GM12892 (cell line): Measurements from ENCODE around the gene RTTN.

Experiments used
- DNase-seq: peaks from one replicate; pipeline ENCODE4 v3.0.0; 2011; ENCODE audit not compliant: insufficient read length
- FAIRE-seq: peaks from 2 replicates; lab custom pipeline; 2011; peaks lifted over from hg19 to GRCh38; lab: Jason Lieb, UNC
- POLR2A ChIP-seq: IDR thresholded peaks from 2 replicates; pipeline ENCODE4 v1.6.1; 2011; ENCODE audit warnings: low read depth, low read length, control low read depth
- POLR2AphosphoS5 ChIP-seq: IDR thresholded peaks from 2 replicates; pipeline ENCODE4 v1.6.1; 2011; ENCODE audit warnings: low read depth, low read length, control low read depth
- TAF1 ChIP-seq: IDR thresholded peaks from 2 replicates; pipeline ENCODE4 v1.6.1; 2011; ENCODE audit warnings: low read depth, mild to moderate bottlenecking, control low read depth, low read length, borderline replicate concordance

Gene RTTN

DNA sequence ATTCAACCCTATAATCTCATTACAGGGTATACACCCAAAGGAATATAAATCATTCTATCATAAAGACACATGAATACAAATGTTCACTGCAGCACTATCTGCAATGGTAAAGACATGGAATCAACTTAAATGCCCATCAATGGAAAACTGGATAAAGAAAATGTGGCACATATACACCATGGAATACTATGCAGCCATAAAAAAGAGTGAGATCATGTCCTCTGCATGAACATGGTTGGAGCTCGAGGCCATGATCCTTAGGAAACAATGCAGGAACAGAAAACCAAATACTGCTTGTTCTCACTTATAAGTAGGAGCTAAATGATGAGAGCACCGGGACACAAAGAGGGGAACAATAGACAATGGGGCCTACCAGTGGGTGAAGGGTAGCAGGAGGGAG lies 169.3 kb downstream of the RTTN start:
- FAIRE-seq (peak; percentile 42), DNase-seq (no peak)
- TF ChIP-seq TAF1: no peak
- no peak for TF ChIP-seq POLR2AphosphoS5
- no peak for TF ChIP-seq POLR2A

DNA sequence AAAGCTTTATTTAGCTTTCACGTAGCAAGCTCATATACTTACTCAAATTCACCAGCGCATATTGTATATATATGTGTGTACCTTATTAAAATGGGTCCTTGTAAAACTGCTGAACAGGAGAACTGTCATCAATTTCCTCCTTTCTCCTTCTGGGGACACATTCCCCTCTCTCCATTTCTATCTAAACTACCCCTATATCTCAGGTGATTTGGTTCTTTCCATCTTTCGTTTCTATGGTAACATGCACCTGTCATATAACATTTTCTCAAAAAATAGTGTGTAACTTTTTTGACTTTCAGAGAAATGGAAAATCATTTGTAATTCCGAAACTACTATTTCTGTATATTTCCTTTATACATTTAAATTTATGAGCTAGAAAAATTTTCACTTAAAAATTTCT lies 174.3 kb downstream of the RTTN start:
- TF ChIP-seq POLR2A: no peak
- DNase-seq (no peak), FAIRE-seq (no peak)

DNA sequence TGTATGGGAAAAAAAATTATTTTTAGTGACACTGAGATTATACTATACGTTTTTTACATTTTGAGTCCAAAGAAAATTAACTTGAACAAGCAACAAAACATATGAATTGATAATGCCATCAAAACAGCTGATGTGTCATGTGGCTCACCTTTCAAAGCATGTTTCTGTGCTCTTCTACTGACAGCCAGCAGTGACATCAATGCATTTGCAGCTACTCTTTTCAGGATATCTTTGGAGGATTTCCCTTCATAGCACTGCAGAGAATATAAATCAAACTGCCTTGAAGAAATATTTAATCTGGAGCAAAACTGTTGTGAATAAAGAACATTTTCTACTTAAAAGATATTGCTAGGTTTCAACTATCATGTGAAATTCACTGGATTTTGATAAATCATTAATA lies 174.8 kb downstream of the RTTN start:
- TF ChIP-seq POLR2AphosphoS5 (no peak), TAF1 (no peak), POLR2A (no peak)
- no peak for DNase-seq
- FAIRE-seq: no peak

DNA sequence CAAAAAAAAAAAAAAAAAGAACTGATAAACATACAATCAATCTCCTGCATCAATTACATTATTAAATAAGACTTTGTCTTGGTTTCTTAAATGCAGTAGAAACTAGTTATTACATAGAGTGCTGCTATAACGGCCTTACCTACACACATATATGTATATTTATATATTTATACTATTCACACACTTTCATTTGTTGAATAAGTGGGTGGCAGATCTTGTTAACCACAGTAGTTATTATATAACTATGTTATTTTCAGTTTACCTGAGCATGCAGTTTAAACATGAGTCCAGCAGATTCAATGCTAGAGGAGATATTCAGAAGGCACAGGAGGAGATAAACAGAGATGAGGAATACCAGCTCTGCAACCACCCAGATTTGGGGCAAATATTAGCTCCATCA lies 176.3 kb downstream of the RTTN start:
- no peak for DNase-seq
- TF ChIP-seq TAF1 (no peak), POLR2A (no peak), POLR2AphosphoS5 (no peak)
- no peak for FAIRE-seq

DNA sequence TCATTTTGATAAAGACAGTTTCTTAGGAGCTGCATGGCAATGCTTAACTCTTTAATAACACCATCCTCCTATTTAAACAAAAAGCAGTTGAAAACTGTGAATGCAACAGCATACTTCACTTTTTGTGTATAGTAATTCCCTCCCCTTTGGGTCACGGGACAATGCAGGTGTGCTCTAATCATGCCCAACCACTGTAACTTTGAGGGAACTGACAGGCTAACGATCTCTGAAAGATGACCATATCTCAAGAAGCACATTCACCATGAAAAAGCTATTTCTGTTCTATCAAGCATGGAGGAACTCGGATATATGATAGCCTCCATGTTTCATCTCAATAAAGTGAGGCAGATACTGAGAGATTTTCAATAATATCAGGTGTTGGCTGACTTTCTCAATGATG lies 176.8 kb downstream of the RTTN start:
- no peak for TF ChIP-seq POLR2A
- no peak for TF ChIP-seq POLR2AphosphoS5
- TF ChIP-seq TAF1: no peak
- DNase-seq: no peak
- peak; percentile 87 for FAIRE-seq

DNA sequence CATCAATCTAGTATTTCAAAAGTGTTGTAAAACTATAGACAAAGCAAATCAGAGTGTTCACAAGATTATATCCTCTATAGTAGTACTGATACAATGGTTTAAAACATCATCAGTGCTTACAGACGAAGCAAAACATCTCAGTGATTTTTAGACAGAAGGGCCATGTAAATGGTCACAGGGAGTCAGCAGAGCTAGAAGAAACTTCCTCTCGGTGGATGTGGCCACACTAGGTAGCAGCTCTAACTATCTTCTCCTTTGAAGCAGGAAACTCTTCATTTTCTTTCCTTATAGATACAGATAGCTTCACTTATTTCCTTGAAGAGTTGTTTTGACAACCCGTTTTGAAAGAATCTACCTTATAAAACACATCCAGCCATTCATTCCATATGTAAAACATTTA lies 177.4 kb downstream of the RTTN start:
- TF ChIP-seq TAF1: no peak
- TF ChIP-seq POLR2AphosphoS5: no peak
- no peak for TF ChIP-seq POLR2A
- no peak for FAIRE-seq
- DNase-seq: no peak

DNA sequence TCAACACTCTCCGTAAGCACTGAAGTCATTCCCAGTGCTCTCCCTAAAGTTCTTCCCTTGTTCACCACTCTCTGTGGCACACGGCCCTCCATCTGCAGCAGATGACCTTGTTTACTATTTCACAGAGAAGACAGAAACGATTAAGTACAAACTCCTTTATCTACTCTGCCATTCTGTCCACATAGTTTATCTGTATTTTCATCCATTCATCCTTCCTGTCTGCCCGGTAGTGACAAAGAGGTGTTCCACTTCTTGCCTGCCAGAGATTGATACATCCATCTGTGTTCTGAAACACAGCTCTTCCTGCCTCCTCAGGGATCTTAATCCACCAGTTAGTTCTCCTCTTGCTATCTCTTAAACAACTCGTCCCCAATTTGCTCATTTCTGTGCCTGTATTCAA lies 179.9 kb downstream of the RTTN start:
- no peak for TF ChIP-seq POLR2A
- no peak for TF ChIP-seq POLR2AphosphoS5
- no peak for TF ChIP-seq TAF1
- FAIRE-seq (peak; percentile 17), DNase-seq (no peak)

DNA sequence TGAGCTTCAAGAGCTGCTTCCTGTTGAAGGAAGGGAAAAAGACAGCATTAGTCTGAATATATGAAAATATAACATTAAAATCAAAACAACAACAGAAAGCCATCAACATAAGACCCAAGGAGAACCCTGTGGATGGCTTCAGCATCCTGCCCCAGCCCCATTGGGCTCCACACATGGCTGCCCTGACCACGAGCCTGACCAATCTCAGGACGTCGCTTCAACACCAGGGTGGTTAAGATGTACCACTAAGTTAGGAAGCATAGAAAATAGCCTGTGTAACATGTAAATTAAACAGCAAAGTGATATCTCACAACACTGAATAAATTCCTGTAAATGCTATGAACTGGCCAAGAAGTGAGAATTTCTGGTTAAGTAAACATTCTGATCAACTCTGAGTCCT lies 180.7 kb downstream of the RTTN start:
- no peak for DNase-seq
- no peak for FAIRE-seq

DNA sequence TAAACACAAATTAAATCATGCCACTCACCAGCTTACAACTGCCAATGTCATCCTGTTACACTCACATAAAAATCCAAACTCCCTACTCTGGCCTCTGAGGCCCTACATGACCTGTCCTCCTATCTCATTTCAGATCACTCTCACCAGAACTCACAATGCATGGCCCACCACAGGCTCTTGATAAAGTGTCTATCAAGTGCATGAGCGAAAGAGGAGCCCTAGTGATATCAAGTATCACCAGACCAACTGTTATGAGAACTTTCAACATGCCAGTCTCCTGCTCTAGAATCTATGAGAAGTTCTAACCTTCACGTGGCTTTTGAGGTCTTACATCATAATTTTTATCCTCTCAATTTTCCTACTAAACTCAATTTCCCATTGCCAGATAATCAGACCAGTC lies 181.4 kb downstream of the RTTN start:
- DNase-seq (no peak), FAIRE-seq (no peak)
- TF ChIP-seq TAF1 (no peak), POLR2AphosphoS5 (no peak), POLR2A (no peak)

More for the DNA sequence above, 180.7 kb downstream of the RTTN start:
- TF ChIP-seq TAF1: no peak
- no peak for TF ChIP-seq POLR2A
- TF ChIP-seq POLR2AphosphoS5: no peak

DNA sequence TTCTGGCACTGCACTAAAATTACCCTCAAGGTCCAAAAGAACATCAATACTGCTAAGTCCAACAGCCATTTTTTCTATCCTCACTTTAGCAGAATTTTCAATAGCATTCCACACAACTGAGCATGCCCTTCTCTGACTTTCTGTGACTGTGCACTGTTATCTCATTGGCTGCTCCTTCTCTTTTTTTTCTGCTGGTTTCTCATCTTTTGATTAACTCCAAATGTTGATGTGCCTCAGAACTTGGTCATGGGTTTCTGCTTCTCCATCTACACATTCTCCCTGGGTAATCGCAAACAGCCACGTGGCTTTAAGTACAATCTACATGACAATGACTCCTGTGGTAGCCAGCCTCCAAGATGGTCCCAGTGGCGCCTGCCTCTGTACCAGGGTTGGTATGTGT lies 182.9 kb downstream of the RTTN start:
- DNase-seq (no peak), FAIRE-seq (no peak)
- TF ChIP-seq TAF1 (no peak), POLR2A (no peak), POLR2AphosphoS5 (no peak)

DNA sequence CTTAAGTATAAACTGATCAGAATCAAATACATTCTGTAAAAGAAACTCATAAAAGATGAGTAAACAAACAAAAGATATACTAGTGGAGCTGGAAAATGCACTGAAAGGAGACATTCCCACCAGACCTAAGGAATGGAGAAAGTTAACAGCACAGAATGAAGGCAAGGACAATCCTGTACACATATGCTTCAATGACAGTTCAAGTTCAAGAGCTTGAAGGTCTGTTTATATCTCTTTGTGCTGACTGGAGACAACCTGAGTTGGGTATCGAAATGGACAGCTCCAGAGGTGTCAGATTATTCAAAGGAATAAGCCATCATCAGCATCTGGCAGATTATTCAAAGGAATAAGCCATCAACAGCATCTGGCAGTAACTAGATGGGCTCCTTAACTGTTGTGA lies 184.0 kb downstream of the RTTN start:
- TF ChIP-seq POLR2AphosphoS5: no peak
- TF ChIP-seq TAF1: no peak
- no peak for TF ChIP-seq POLR2A
- DNase-seq (no peak), FAIRE-seq (no peak)

DNA sequence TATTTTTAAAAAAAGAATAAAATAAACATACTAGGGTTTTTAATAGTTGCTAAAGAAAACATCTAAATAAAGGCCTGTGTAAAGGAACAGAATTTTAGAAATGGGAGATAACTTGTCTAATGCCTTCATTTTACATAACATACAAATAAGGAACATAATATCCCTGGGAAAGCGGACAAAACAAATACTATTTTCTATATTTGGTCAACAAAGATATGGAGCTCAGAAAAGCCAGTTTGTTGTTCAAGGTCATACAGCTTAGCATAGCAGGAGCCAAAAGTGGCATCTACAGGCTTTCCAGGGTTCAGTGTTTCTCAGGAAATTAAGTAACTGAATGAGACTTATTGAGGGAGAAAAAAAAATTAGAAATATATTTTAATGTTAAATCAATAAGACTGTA lies 184.4 kb downstream of the RTTN start:
- no peak for TF ChIP-seq POLR2A
- TF ChIP-seq POLR2AphosphoS5: no peak
- no peak for TF ChIP-seq TAF1
- no peak for FAIRE-seq
- no peak for DNase-seq

DNA sequence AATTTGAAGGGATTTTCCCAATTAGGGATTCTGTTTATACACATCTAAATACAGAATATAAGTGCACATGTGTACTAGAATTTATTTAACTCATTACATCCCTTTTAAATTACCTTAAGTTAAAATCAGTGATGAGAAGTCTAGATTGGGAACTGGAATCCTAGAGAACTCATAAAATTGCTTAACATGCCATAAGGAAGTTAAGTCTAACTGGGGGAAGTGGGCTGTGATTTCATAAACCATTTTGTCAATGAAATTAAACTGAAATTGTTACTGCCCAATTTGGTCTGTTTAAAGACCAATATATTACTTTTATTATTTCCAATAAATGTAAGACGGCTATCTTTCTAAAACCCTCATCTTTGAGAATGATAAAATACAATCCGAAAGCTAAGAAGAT lies 185.5 kb downstream of the RTTN start:
- no peak for FAIRE-seq
- no peak for TF ChIP-seq POLR2AphosphoS5
- no peak for TF ChIP-seq TAF1
- no peak for TF ChIP-seq POLR2A
- DNase-seq: no peak

DNA sequence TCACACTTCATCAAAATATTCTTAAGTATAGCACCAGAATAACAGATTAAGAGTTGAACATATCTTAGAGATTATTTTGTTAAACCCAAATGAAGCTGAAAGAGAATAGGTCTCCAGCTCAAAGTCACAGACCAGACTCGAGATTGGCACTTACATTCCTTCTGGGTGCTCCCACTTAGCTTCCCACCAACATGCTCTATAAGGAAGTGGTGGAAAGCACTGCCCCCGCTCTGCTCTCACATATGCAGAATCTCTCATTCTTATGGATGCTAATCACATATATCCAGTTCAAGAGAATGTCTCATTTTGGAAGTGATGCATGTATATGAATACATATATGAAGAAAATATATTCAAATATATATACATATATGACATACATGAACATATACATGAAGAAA lies 186.4 kb downstream of the RTTN start:
- FAIRE-seq: no peak
- no peak for TF ChIP-seq POLR2A
- TF ChIP-seq POLR2AphosphoS5: no peak
- no peak for TF ChIP-seq TAF1
- no peak for DNase-seq
